CD1c-positive myeloid dendritic cell (primary cell): Measurements from ENCODE around the gene ITGA2.

Experiments
- DNase-seq: peaks from one replicate; pipeline ENCODE4 v3.0.0-alpha.2; 2016; ENCODE audit errors: extremely low spot score

ITGA2 gene

GRCh38 chr5:52988335-52989024 is 672 bp upstream of the ITGA2 start:
- DNase-seq = no peak

GRCh38 chr5:52989781-52990527 is 802 bp downstream of the ITGA2 start:
- DNase-seq = peak; percentile 23

- DNase-seq = no peak
These were observed 1.4 kb downstream of the ITGA2 start for GRCh38 chr5:52990528-52990925.

- no peak for DNase-seq
These were observed 4.2 kb downstream of the ITGA2 start for GRCh38 chr5:52993367-52993766.

- DNase-seq = no peak
These were observed 5.1 kb downstream of the ITGA2 start for GRCh38 chr5:52994266-52994665.

- DNase-seq = no peak
These were observed 5.9 kb downstream of the ITGA2 start for GRCh38 chr5:52995095-52995494.

GRCh38 chr5:52995914-52996313 is 6.8 kb downstream of the ITGA2 start:
- no peak for DNase-seq

GRCh38 chr5:52996979-52997378 is 7.8 kb downstream of the ITGA2 start:
- no peak for DNase-seq

GRCh38 chr5:52997424-52997823 is 8.3 kb downstream of the ITGA2 start:
- no peak for DNase-seq

GRCh38 chr5:52998552-52999313 is 9.6 kb downstream of the ITGA2 start:
- no peak for DNase-seq

- DNase-seq = no peak
These were observed 10.3 kb downstream of the ITGA2 start for GRCh38 chr5:52999344-52999949.

- no peak for DNase-seq
These were observed 12.4 kb downstream of the ITGA2 start for GRCh38 chr5:53001541-53001940.

GRCh38 chr5:53002491-53002890 is 13.3 kb downstream of the ITGA2 start:
- DNase-seq = no peak

GRCh38 chr5:53003144-53003543 is 14.0 kb downstream of the ITGA2 start:
- no peak for DNase-seq

GRCh38 chr5:53006911-53007890 is 18.0 kb downstream of the ITGA2 start:
- no peak for DNase-seq

GRCh38 chr5:53008751-53009150 is 19.6 kb downstream of the ITGA2 start:
- DNase-seq = peak; percentile 63

- no peak for DNase-seq
These were observed 20.7 kb downstream of the ITGA2 start for GRCh38 chr5:53009816-53010215.

- no peak for DNase-seq
These were observed 21.7 kb downstream of the ITGA2 start for GRCh38 chr5:53010814-53011213.

- DNase-seq = no peak
These were observed 22.1 kb downstream of the ITGA2 start for GRCh38 chr5:53011233-53011632.

GRCh38 chr5:53013857-53014256 is 24.7 kb downstream of the ITGA2 start:
- DNase-seq = no peak

GRCh38 chr5:53017383-53017782 is 28.2 kb downstream of the ITGA2 start:
- DNase-seq = no peak
